ENCODE results near the gene DCBLD2. TPM values are rescaled to one million over a fixed set of nuclear protein-coding genes. Genes with fewer than 3 reads are reported as not detected.
"Not testable (repeated sequence)": the region's sequence is repeated elsewhere in the genome, so short reads cannot be mapped to it uniquely, and the experiment has no call there.

The DCBLD2 gene
- total RNA-seq, 1 experiment from 2014 or later = 33.6 TPM

DNA sequence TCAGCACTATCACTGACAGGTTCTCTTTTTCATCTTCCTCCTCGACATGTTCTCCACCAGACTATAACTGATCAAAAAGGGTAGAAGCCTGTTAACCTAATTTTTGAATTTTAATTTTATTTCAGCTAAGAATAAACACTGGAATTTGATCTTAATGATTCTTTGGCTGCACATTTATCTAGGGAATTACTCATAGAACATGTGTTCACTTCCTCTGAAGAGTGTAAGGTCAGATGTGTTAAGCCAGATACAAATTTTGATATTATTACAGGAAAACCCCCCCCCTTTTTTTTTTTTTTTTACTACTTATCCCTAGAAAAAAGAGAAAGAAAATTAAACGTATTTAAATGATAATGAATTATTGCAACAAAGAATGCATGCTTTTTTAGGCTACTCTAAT lies 15.0 kb downstream of the DCBLD2 start:
- intact Hi-C loops (cut with micrococcal nuclease; ENCODE audit: unreplicated experiment) = no loop called here
- no peak for TF ChIP-seq EZH2 (IDR thresholded peaks at IDR 0.05; ENCODE audit: borderline replicate concordance, low read depth, low read length, poor library complexity, severe bottlenecking)
- TF ChIP-seq, protein P1, sequence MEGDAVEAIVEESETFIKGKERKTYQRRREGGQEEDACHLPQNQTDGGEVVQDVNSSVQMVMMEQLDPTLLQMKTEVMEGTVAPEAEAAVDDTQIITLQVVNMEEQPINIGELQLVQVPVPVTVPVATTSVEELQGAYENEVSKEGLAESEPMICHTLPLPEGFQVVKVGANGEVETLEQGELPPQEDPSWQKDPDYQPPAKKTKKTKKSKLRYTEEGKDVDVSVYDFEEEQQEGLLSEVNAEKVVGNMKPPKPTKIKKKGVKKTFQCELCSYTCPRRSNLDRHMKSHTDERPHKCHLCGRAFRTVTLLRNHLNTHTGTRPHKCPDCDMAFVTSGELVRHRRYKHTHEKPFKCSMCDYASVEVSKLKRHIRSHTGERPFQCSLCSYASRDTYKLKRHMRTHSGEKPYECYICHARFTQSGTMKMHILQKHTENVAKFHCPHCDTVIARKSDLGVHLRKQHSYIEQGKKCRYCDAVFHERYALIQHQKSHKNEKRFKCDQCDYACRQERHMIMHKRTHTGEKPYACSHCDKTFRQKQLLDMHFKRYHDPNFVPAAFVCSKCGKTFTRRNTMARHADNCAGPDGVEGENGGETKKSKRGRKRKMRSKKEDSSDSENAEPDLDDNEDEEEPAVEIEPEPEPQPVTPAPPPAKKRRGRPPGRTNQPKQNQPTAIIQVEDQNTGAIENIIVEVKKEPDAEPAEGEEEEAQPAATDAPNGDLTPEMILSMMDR (conservative IDR thresholded peaks at IDR 0.05; ENCODE audit: low read depth, low read length) = no peak
- Histone ChIP-seq H3K9me3 (ENCODE audit: low read depth, low read length, poor library complexity, severe bottlenecking) (no peaks in the 10 kb centered on the region), H3K36me3 (ENCODE audit: insufficient read depth, low read length, poor library complexity, severe bottlenecking) (no peaks in the 10 kb centered on the region), H3K27ac (ENCODE audit: low read depth, low read length, poor library complexity, severe bottlenecking) (no peak overlapping the region), H3K27me3 (replicated peaks; ENCODE audit: insufficient read depth, low read depth, low read length, poor library complexity) (no peaks in the 10 kb centered on the region), H3K4me3 (ENCODE audit: low read depth, low read length, poor library complexity, severe bottlenecking) (no peak overlapping the region), H3K4me1 (ENCODE audit: insufficient read depth, low read length, poor library complexity, severe bottlenecking) (peaks cover 27% of the 10 kb centered on the region)
- POLR2A ChIA-PET (ENCODE audit: low non-redundant PET) = no interaction called here
- CTCF ChIA-PET = no interaction called here
- no TSS peak for BruUV-seq (replicated peaks)
- DNase-seq (ENCODE audit: low spot score) = no peak

DNA sequence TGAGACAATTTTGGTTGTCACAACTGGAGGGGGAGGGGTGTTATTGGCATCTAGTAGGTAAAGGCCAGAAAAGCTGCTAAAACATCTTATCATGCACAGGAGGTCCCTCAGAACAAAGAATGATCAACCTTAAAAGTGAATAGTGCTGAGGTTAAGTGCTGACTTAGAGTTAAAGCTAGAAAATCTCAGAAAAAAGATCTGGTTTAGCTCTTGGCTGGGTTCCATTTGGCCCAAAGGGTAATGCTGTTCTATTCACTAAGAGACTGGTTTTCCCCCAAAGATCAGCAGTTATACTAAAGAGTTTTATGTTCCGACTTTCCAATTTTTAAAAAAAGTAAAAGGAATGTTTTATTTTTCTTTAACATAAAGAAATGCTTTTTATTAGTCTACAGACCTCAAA lies 15.6 kb downstream of the DCBLD2 start:
- no peak for TF ChIP-seq EZH2 (IDR thresholded peaks at IDR 0.05; ENCODE audit: borderline replicate concordance, low read depth, low read length, poor library complexity, severe bottlenecking)
- TF ChIP-seq, protein P1 (conservative IDR thresholded peaks at IDR 0.05; ENCODE audit: low read depth, low read length) = no peak
- POLR2A ChIA-PET (ENCODE audit: low non-redundant PET) = no interaction called here

DNA sequence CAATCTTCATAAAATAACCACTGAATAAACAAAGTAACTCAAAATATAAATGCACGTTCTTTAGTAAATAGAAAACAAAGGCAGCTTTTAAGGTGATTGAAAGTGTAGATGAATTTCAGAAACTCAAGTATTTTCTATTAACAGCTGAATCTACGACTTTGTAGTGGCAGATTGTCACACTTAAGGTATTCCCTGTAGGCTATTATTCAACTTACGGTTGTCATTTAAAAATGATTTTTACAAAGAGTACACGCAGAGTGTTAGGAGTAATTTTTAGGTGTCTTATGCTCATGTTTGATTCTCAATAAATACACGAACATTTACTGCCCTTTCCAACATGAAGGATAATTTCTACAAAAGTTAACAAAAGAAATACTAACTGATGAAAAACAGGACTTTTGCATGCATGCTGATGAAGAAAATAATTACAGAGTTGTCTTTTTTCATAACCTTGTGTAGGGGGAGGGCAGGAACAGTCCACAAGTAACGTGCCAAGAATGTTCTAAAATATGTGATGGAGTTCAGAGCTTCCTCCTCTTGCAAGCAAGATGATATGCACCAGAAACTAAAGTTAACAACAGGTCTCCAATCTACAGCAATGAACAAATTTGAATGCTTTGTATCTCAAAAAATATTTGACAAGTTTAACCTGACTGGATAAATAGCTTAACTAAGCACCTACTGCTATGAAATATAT lies 16.7 kb downstream of the DCBLD2 start:
- CTCF ChIA-PET = no interaction called here
- no peaks in the 10 kb centered on the region for H3K36me3 ChIP-seq (ENCODE audit: insufficient read depth, low read length, poor library complexity, severe bottlenecking)
- H3K27ac ChIP-seq (ENCODE audit: low read depth, low read length, poor library complexity, severe bottlenecking) = no peak overlapping the region
- DNase-seq (ENCODE audit: low spot score) = no peak
- no peaks in the 10 kb centered on the region for H3K27me3 ChIP-seq (replicated peaks; ENCODE audit: insufficient read depth, low read depth, low read length, poor library complexity)
- no peaks in the 10 kb centered on the region for H3K9me3 ChIP-seq (ENCODE audit: low read depth, low read length, poor library complexity, severe bottlenecking)
- no peak overlapping the region for H3K4me3 ChIP-seq (ENCODE audit: low read depth, low read length, poor library complexity, severe bottlenecking)
- TF ChIP-seq, protein P1 (conservative IDR thresholded peaks at IDR 0.05; ENCODE audit: low read depth, low read length) = no peak
- no peak for TF ChIP-seq EZH2 (IDR thresholded peaks at IDR 0.05; ENCODE audit: borderline replicate concordance, low read depth, low read length, poor library complexity, severe bottlenecking)
- no TSS peak for BruUV-seq (replicated peaks)
- POLR2A ChIA-PET (ENCODE audit: low non-redundant PET) = no interaction called here
- intact Hi-C loops (cut with micrococcal nuclease; ENCODE audit: unreplicated experiment) = no loop called here
- H3K4me1 ChIP-seq (ENCODE audit: insufficient read depth, low read length, poor library complexity, severe bottlenecking) = peaks cover 27% of the 10 kb centered on the region

More for the DNA sequence above, 15.6 kb downstream of the DCBLD2 start:
- H3K27ac ChIP-seq (ENCODE audit: low read depth, low read length, poor library complexity, severe bottlenecking) = no peak overlapping the region
- BruUV-seq (replicated peaks) = no TSS peak
- peaks cover 27% of the 10 kb centered on the region for H3K4me1 ChIP-seq (ENCODE audit: insufficient read depth, low read length, poor library complexity, severe bottlenecking)
- no peak overlapping the region for H3K4me3 ChIP-seq (ENCODE audit: low read depth, low read length, poor library complexity, severe bottlenecking)
- H3K36me3 ChIP-seq (ENCODE audit: insufficient read depth, low read length, poor library complexity, severe bottlenecking) = no peaks in the 10 kb centered on the region
- no peak for DNase-seq (ENCODE audit: low spot score)
- H3K27me3 ChIP-seq (replicated peaks; ENCODE audit: insufficient read depth, low read depth, low read length, poor library complexity) = no peaks in the 10 kb centered on the region
- intact Hi-C loops (cut with micrococcal nuclease; ENCODE audit: unreplicated experiment) = no loop called here
- CTCF ChIA-PET = no interaction called here
- no peaks in the 10 kb centered on the region for H3K9me3 ChIP-seq (ENCODE audit: low read depth, low read length, poor library complexity, severe bottlenecking)

DNA sequence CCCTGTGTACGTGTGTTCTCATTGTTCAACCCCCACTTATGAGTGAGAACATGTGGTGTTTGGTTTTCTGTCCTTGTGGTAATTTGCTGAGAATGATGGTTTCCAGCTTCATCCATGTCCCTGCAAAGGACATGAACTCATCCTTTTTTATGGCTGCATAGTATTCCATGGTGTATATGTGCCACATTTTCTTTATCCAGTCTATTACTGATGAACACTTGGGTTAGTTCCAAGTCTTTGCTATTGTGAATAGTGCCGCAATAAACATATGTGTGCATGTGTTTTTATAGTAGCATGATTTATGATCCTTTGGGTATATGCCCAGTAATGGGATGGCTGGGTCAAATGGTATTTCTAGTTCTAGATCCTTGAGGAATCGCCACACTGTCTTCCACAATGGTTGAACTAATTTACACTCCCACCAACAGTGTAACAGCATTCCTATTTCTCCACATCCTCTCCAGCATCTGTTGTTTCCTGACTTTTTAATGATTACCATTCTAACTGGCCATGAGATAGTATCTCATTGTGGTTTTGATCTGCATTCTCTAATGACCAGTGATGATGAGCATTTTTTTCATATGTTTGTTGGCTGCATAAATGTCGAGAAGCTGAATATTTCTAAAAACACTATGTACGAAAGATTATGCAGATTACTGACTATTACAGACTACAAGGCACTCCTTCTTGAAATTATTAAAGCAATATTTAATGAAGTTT lies 18.7 kb downstream of the DCBLD2 start:
- BruUV-seq (replicated peaks); CTCF ChIA-PET; H3K4me3 ChIP-seq (ENCODE audit: low read depth, low read length, poor library complexity, severe bottlenecking); H3K9me3 ChIP-seq (ENCODE audit: low read depth, low read length, poor library complexity, severe bottlenecking); H3K27ac ChIP-seq (ENCODE audit: low read depth, low read length, poor library complexity, severe bottlenecking); intact Hi-C loops (cut with micrococcal nuclease; ENCODE audit: unreplicated experiment); H3K27me3 ChIP-seq (replicated peaks; ENCODE audit: insufficient read depth, low read depth, low read length, poor library complexity); POLR2A ChIA-PET (ENCODE audit: low non-redundant PET); H3K36me3 ChIP-seq (ENCODE audit: insufficient read depth, low read length, poor library complexity, severe bottlenecking); DNase-seq (ENCODE audit: low spot score): not testable (repeated sequence)
- H3K4me1 ChIP-seq (ENCODE audit: insufficient read depth, low read length, poor library complexity, severe bottlenecking) = peaks cover 27% of the 10 kb centered on the region
